HG03354 (cell line): ENCODE measurements around the gene PPP3CA.
"Not testable (repeated sequence)": the region's sequence is repeated elsewhere in the genome, so short reads cannot be mapped to it uniquely, and the experiment has no call there.

Experiments
- ATAC-seq: cut with Tn5 transposase; IDR thresholded peaks from one replicate; pipeline ENCODE4 v1.9.1; 2021; ENCODE audit warnings: mild to moderate bottlenecking; ENCODE audit not compliant: unreplicated experiment, poor library complexity, severe bottlenecking

The PPP3CA gene

DNA sequence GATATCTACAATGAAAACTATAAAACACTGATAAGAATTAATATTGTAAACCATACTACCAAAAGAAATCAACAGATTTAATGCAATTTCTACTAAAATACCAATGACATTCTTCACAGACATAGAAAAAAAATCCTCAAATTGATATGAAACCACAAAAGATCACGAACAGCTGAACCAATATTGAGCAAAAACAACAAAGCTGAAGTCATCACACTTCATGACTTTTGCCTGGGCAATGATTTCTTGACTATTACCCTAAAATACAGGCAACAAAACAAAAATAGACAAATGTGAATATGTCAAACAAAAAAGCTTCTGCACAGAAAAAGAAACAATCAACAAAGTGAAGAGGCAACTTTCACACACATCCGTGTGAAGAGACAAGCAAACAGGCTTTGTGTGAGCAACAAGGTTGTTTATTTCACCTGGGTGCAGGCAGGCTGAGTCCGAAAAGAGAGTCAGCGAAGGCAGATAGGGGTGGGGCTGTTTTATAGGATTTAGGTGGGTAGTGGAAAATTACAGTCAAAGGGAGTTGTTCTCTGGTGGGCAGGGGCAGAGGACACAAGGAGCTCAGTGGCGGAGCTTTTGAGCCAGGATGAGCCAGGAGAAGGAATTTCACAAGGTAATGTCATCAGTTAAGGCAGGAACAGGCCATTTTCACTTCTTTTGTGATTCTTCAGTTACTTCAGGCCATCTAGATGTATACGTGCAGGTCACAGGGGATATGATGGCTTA, 355.8 kb downstream of the PPP3CA start:
- not testable (repeated sequence) for ATAC-seq

DNA sequence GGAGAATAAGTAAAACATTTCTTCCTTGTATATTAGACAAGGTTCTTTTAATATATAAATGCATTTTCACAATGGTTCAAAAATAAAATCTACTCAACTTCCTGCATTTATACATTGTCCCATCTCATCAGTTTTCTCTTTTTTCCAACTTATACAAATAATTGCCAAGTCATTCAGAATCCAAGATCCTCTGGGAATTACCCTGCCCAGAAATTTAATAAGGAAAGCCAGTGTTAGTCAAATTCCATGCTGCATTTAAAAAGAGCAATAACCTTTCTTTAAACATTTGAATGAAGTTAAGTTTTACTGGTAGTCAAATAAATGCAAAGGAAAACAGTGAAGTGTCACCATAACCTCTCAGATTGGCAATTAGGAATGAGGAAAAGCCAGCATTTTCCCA, 357.9 kb downstream of the PPP3CA start:
- ATAC-seq, result no peak

DNA sequence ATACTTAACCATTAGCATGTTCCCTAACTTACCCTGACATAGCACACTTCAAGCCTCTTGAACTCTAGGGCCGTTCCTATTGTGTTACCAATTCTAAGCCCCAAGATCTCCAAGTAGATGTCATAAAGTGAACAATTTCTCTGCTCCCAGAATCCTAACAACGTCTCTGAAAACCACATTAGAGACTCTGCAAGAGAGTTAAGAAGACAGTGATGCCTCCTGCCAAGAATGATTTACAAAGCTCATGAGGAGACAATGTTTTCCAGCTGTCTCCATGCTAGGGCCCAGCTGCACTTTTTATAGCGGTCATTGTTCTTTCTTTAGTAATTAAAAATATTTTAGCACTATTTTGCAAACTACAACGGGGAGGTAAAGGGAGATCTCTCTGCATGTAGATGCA, 358.4 kb downstream of the PPP3CA start:
- ATAC-seq, result no peak

DNA sequence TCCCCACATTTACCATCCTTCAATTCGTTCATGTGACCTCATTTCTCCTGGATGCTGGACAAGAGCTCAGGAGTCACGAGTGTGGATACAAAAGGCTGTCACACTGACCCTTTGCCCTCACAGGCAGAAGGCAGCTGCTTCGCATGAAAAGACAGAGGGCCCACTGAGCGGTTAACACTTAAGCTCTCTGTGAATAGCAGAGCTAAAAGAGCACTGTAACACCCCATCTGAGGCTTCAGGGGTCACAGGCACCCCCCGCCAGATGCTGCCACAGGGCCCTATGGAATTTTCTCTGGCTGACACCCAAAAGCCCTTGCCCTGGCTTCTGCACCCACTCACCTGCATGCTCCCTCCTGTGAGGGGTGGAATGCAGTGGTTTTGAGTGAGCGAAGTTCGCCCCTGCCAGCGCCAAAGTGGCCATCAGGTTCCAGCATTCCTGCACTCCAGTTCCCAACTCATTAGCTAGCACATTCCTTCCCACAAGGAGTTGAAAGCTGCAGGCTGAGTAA, 360.9 kb downstream of the PPP3CA start:
- ATAC-seq, result no peak

DNA sequence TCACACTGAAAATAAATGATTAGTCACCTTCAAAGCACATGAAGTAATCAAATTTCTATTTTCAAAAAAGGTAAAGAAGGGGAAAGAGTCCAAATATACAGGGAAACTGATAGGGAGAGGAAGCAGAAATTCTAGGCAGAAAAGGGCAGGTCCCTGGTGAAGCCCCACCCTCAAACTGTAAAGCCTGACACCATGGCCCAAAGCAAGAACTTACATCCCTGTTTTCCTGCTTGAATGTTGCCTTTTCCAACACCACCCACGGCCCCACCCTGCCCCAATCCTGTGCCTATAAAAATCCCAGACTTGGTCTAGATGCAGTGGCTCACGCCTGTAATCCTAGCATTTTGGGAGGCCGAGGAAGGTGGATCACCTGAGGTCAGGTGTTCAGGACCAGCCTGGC, 361.8 kb downstream of the PPP3CA start:
- ATAC-seq, result no peak

DNA sequence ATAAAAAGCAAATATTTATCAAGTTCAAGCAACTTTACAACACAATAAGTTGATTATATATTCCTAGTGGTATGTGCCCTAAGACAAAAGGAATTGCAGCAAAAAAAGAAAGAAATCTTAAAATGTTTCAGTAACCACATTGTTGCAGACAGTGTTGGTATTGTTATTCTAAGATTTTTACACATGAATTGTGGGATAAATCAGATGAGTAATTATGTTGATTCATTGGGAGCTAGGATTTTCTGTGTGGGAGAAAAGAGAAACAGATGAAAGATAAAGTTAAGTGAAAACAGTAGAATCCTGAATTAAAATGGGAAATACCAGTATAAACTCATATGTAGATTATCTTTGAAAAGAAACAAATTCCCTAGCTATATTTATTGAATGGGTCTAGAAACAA, 362.4 kb downstream of the PPP3CA start:
- ATAC-seq, result no peak

DNA sequence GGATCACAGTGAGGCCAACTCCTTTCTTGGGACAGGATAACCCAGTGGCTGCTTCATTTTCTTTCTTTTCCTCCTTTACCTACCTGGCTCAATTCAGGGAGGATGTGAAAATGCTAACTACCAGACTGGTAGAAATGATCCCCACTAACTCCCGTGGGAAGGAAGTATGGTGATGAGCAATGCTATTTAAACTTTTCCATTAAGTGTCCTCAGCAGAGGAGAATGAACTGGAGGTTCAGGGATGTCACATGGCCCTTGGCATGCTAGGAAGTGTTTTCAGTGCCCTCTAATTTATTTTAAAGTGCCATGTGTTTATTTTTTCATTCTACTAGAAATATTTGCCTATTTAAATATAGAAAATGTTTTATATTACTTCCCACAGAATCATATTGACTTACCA, 363.9 kb downstream of the PPP3CA start:
- no peak for ATAC-seq

DNA sequence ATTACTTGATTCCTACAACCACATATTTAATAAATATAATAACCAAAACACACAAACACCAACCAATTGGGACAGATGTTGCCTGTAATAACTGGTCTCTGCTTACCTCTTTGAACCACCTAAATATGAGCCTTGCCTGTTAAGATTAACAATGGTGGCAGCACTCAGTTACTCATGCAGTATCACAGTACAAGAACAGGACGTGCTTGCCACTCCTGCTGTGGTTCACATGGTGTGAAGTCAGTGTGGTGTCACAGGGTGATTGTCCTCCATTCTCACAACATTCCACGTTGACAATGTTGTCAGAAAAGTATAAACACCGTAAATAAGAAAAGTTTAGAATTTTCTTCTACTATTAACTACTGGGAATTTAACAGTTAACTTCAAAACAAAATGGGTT, 365.0 kb downstream of the PPP3CA start:
- no peak for ATAC-seq

DNA sequence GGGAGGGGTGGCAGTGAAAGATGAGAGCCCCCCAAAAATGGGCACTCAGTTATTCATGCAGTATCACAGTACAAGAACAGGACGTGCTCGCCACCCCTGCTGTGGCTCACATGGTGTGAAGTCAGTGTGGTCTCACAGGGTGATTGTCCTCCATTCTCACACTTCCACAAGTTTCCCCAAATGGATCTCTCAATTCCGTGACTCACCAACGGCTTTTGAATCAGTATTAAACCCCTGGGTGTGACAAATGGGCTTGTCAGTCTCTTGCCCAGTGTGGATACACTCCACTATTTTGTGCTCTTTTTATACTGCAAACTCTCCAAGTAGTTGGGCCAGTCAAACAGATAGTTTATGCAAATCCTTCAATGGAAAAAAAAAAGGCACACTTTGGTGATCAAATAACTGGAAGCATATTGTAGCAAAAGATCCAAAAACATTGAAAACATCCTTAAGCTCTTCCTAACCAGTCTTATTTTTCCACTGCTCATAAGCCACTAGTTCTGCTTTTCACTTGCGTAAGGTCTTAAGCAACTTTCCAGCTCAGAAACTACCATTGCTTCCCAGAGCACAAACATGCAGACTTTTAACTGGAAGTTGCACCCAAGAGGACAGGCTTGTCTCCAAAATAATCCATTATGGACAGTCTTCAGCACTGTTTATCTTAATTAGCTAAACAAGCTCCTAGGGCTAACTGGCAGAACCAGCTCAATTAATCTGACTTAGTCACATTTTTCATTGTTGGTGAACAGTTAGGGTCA, 365.7 kb downstream of the PPP3CA start:
- ATAC-seq, result no peak

DNA sequence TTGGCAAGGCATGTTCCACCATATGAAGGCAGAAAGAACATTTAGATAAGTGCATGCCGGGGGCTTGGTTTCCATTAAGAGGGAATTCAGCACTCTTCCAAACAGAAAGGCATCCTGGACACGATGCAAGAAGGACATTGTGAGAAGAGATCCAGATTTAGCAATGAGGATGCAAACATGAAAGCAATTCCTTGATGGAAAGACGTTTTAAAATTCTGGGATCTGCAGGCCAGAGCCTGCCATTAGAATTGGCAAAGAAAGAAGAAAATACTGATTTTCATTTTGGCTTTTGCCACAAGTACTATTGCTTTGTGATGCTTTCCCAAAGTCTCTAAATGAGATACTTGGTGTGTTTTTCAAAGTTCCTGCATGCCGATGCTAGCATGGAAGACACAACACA, 367.6 kb downstream of the PPP3CA start:
- no peak for ATAC-seq

DNA sequence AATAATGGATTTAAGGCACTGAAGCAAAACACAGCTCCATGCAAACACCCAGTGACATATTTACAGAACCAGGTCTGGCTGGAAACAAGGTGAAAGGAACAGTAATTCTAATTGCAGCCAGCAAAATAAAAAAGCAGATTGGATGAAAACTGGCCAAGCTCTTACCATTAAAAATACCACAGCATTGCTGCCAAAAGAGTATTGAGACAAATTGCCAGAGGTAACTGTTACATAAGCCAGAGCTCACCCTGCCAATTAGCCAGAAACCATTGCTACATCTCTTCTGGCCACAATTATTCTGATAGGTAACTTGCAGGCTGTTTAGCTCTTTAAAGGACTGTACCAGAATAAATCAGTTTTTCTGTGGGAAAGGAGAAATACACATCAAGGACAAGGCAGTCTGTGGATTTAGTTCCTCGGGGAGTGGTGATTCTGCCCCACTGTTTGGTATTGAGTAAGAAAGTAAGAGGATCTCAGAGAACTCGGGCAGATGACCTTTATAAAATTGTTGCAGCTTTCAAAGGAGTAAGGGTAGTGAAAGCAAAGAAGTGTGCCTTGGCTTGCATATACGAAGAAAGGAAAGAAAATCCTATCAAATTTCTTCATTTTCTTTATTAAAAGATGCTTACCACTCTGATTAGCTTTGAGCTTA, 369.5 kb downstream of the PPP3CA start:
- ATAC-seq, result no peak

DNA sequence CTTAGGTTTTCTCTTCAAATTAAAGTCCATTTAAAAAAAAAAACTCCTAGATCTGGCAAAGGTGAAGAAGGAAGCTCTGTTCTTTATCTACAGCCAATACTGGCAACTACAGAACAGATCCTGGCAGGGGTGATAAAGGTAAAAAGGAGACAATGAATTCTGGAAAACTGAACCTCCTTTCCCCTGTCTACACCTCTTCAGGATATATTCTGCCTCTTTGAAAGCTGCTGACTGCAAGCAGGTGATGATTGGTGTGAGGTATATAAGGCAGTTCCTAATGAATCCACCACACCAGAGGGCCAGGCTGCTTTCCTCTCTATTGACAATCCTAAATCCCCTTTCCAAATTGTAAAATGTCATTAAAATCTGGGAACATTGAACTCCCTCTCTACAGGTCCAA, 370.1 kb downstream of the PPP3CA start:
- no peak for ATAC-seq
